Keratinocyte (primary cell): ENCODE results near the gene DLGAP1. TPM values are rescaled to one million over a fixed set of nuclear protein-coding genes. Genes with fewer than 3 reads are reported as not detected.

Experiments used
- DNase-seq: peaks from one replicate; pipeline ENCODE4 v3.0.0-alpha.2; 2011; ENCODE audit warnings: low read depth, missing footprints, low spot score
- FAIRE-seq: peaks from 2 replicates; lab custom pipeline; 2011; peaks lifted over from hg19 to GRCh38; lab: Jason Lieb, UNC
- H2AFZ ChIP-seq: 2 replicates; pipeline ENCODE4 v1.6.0; 2012; ENCODE audit warnings: low read length, control low read depth, inconsistent platforms; ENCODE audit not compliant: control insufficient read depth
- H3K27ac ChIP-seq: 2 replicates; pipeline ENCODE4 v1.5.1; 2011; ENCODE audit warnings: low read length; ENCODE audit not compliant: control insufficient read depth, insufficient read depth
- H3K27me3 ChIP-seq: 3 replicates; pipeline ENCODE4 v1.6.0; 2011; ENCODE audit warnings: low read length; ENCODE audit not compliant: control insufficient read depth, insufficient read depth; ENCODE audit errors: extremely low read depth
- H3K36me3 ChIP-seq, 2 experiments: 2 replicates in 1 of 2; 3 replicates in 1 of 2; pipeline ENCODE4 v1.5.1; 2011; ENCODE audit warnings: low read length in 2 of 2, mild to moderate bottlenecking in 1 of 2; ENCODE audit not compliant: control insufficient read depth in 2 of 2, insufficient read depth in 2 of 2; ENCODE audit errors: extremely low read depth in 1 of 2
- H3K4me1 ChIP-seq: 3 replicates; pipeline ENCODE4 v1.5.1; 2011; ENCODE audit warnings: low read length; ENCODE audit not compliant: control insufficient read depth, insufficient read depth; ENCODE audit errors: extremely low read depth
- H3K4me2 ChIP-seq: 3 replicates; pipeline ENCODE4 v1.6.0; 2011; ENCODE audit warnings: low read depth, low read length; ENCODE audit not compliant: control insufficient read depth, insufficient read depth; ENCODE audit errors: extremely low read depth
- H3K4me3 ChIP-seq, 3 experiments: fragments of 200-600 bp in 1 of 3; sonication (generic) in 1 of 3; 2 replicates in 2 of 3; 3 replicates in 1 of 3; pipeline ENCODE4 v1.5.1; 2011 to 2016; ENCODE audit warnings: low read length in 3 of 3, mild to moderate bottlenecking in 3 of 3, control low read depth in 2 of 3, inconsistent platforms in 1 of 3, low read depth in 1 of 3, mixed read lengths in 1 of 3, mixed run types in 1 of 3, moderate library complexity in 1 of 3; ENCODE audit not compliant: control insufficient read depth in 2 of 3, insufficient read depth in 2 of 3; ENCODE audit errors: extremely low read depth in 1 of 3
- H3K79me2 ChIP-seq: 2 replicates; pipeline ENCODE4 v1.6.0; 2012; ENCODE audit warnings: low read length; ENCODE audit not compliant: control insufficient read depth, insufficient read depth
- H3K9ac ChIP-seq: 3 replicates; pipeline ENCODE4 v1.6.0; 2011; ENCODE audit warnings: low read length; ENCODE audit not compliant: control insufficient read depth, insufficient read depth; ENCODE audit errors: extremely low read depth
- H3K9me1 ChIP-seq: 3 replicates; pipeline ENCODE4 v1.6.0; 2011; ENCODE audit warnings: low read length; ENCODE audit not compliant: control insufficient read depth, insufficient read depth; ENCODE audit errors: extremely low read depth
- H3K9me3 ChIP-seq: 2 replicates; pipeline ENCODE4 v1.5.1; 2012; ENCODE audit warnings: low read depth, low read length; ENCODE audit not compliant: control insufficient read depth
- H4K20me1 ChIP-seq: 3 replicates; pipeline ENCODE4 v1.6.0; 2011; ENCODE audit warnings: low read length; ENCODE audit not compliant: control insufficient read depth, insufficient read depth; ENCODE audit errors: extremely low read depth
- EZH2 ChIP-seq: IDR thresholded peaks from one replicate; pipeline ENCODE4 v1.6.1; 2012; ENCODE audit warnings: inconsistent platforms, mild to moderate bottlenecking, low read length, moderate library complexity
- dilution Hi-C: fragments of 300-500 bp; cut with MboI; formaldehyde crosslinking; loops from one replicate; pipeline ENCODE4 v1.7.0; 2020; ENCODE audit warnings: low sequenced_read_pairs; ENCODE audit not compliant: extremely low pct_ligation_motif_present
- polyA plus RNA-seq, 5 experiments: library from polyadenylated mRNA; depleted of rRNA in 3 of 5; stranded (reverse) in 3 of 5; stranded (forward) in 1 of 5; unstranded in 1 of 5; fragments of >200 nt; gene quantifications; 1 replicate in 1 of 5; 2 replicates in 3 of 5; 3 replicates in 1 of 5; pipeline versions ENCODE4 v1.2.1 to v1.2.3, GENCODE V29; 2011 to 2012; ENCODE audit warnings: missing spikeins in 2 of 5, low read depth in 1 of 5, low replicate concordance in 1 of 5
- TF ChIP-seq, protein P1 (sequence below), 3 experiments: IDR thresholded peaks in 1 of 3; conservative IDR thresholded peaks in 1 of 3; optimal IDR thresholded peaks in 1 of 3; 2 replicates in 2 of 3; 3 replicates in 1 of 3; pipeline versions ENCODE3 to v1.5.1; 2011; ENCODE audit warnings: low read length in 3 of 3, mild to moderate bottlenecking in 3 of 3, moderate library complexity in 2 of 3, control low read depth in 1 of 3, inconsistent platforms in 1 of 3; ENCODE audit not compliant: insufficient read depth in 2 of 3; ENCODE audit errors: extremely low read depth in 1 of 3

The DLGAP1 gene
- polyA plus RNA-seq, 1 donor (not counting 4 experiments of a cell fraction or from before 2014, with no cell fraction given), result not detected

GRCh38 chr18:4286256-4286655 is 168.9 kb downstream of the DLGAP1 start:
- H4K20me1 ChIP-seq, result no peaks in the 10 kb centered on the region
- H3K27me3 ChIP-seq, result no peaks in the 10 kb centered on the region
- H3K4me1 ChIP-seq, result no peaks in the 10 kb centered on the region
- DNase-seq, result no peak
- TF ChIP-seq EZH2, result no peak
- TF ChIP-seq, protein P1, sequence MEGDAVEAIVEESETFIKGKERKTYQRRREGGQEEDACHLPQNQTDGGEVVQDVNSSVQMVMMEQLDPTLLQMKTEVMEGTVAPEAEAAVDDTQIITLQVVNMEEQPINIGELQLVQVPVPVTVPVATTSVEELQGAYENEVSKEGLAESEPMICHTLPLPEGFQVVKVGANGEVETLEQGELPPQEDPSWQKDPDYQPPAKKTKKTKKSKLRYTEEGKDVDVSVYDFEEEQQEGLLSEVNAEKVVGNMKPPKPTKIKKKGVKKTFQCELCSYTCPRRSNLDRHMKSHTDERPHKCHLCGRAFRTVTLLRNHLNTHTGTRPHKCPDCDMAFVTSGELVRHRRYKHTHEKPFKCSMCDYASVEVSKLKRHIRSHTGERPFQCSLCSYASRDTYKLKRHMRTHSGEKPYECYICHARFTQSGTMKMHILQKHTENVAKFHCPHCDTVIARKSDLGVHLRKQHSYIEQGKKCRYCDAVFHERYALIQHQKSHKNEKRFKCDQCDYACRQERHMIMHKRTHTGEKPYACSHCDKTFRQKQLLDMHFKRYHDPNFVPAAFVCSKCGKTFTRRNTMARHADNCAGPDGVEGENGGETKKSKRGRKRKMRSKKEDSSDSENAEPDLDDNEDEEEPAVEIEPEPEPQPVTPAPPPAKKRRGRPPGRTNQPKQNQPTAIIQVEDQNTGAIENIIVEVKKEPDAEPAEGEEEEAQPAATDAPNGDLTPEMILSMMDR (optimal IDR thresholded peaks at IDR 0.05 in 1 of 3, IDR thresholded peaks at IDR 0.05 in 1 of 3, conservative IDR thresholded peaks at IDR 0.05 in 1 of 3; ENCODE audit: extremely low read depth in 1 of 3, insufficient read depth in 2 of 3, low read length in 3 of 3), result no peak
- H3K79me2 ChIP-seq, result no peaks in the 10 kb centered on the region
- H3K4me2 ChIP-seq, result no peak overlapping the region
- no peak overlapping the region for H3K4me3 ChIP-seq
- H3K9ac ChIP-seq, result no peak overlapping the region
- FAIRE-seq, result no peak
- no peak overlapping the region for H2AFZ ChIP-seq
- no peaks in the 10 kb centered on the region for H3K9me3 ChIP-seq
- dilution Hi-C loops, result no loop called here
- no peaks in the 10 kb centered on the region for H3K9me1 ChIP-seq
- H3K27ac ChIP-seq, result no peak overlapping the region
- H3K36me3 ChIP-seq, result no peaks in the 10 kb centered on the region

DNA sequence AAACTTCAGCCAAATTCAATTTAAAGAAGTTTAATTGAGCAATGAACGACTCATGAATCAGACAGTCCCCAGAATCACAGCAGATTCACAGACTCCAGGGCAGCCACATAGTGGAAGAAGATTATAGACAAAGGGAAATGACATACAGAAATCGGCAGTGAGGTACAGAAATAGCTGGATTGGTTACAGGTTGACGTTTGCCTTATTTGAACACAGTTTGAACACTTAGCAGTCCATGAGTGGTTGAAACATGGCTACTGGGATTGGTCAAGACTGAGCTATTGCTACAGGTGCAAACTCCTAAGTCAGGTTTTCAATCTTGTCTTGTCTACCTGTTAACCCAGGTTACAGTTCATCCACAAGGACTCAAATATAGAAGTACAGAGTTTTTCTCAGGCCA is 169.6 kb downstream of the DLGAP1 start:
- dilution Hi-C loops, result no loop called here
- H3K4me3 ChIP-seq, result no peak overlapping the region
- H3K9me1 ChIP-seq, result no peaks in the 10 kb centered on the region
- no peaks in the 10 kb centered on the region for H3K27me3 ChIP-seq
- no peaks in the 10 kb centered on the region for H3K9me3 ChIP-seq
- H3K79me2 ChIP-seq, result no peaks in the 10 kb centered on the region
- H4K20me1 ChIP-seq, result no peaks in the 10 kb centered on the region
- no peak overlapping the region for H3K9ac ChIP-seq
- DNase-seq (no peak), FAIRE-seq (no peak)
- H3K27ac ChIP-seq, result no peak overlapping the region
- no peak for TF ChIP-seq EZH2
- TF ChIP-seq, protein P1 (optimal IDR thresholded peaks at IDR 0.05 in 1 of 3, IDR thresholded peaks at IDR 0.05 in 1 of 3, conservative IDR thresholded peaks at IDR 0.05 in 1 of 3; ENCODE audit: extremely low read depth in 1 of 3, insufficient read depth in 2 of 3, low read length in 3 of 3), result no peak
- no peak overlapping the region for H3K4me2 ChIP-seq
- no peaks in the 10 kb centered on the region for H3K36me3 ChIP-seq
- no peaks in the 10 kb centered on the region for H3K4me1 ChIP-seq
- H2AFZ ChIP-seq, result no peak overlapping the region
